ENCODE measurements around the gene ZBTB32.
"Not testable (repeated sequence)": the region's sequence is repeated elsewhere in the genome, so short reads cannot be mapped to it uniquely, and the experiment has no call there.

The ZBTB32 gene, protein sequence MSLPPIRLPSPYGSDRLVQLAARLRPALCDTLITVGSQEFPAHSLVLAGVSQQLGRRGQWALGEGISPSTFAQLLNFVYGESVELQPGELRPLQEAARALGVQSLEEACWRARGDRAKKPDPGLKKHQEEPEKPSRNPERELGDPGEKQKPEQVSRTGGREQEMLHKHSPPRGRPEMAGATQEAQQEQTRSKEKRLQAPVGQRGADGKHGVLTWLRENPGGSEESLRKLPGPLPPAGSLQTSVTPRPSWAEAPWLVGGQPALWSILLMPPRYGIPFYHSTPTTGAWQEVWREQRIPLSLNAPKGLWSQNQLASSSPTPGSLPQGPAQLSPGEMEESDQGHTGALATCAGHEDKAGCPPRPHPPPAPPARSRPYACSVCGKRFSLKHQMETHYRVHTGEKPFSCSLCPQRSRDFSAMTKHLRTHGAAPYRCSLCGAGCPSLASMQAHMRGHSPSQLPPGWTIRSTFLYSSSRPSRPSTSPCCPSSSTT

GRCh38 chr19:35704218-35704617 is at the start of gene ZBTB32:
Gene ZBTB32 (plus strand): TSS chr19:35704558. CDS start chr19:35714627, 10,069 bp downstream.
- DNase-seq (ENCODE audit: low read depth) = peak; percentile 72
- H3K4me3 ChIP-seq (ENCODE audit: low read depth, low read length) = no peak within 1 kb of the TSS
- no peak for TF ChIP-seq POLR2A (IDR thresholded peaks at IDR 0.05; ENCODE audit: extremely low read depth, insufficient read length)
- no peak for TF ChIP-seq CTCF (IDR thresholded peaks at IDR 0.05; ENCODE audit: low read depth, low read length)
- peak; percentile 31; the same call in 1 of the 2 replicates for TF ChIP-seq MYC (IDR thresholded peaks at IDR 0.05; ENCODE audit: low read depth, low read length)
- TF ChIP-seq, protein P1, sequence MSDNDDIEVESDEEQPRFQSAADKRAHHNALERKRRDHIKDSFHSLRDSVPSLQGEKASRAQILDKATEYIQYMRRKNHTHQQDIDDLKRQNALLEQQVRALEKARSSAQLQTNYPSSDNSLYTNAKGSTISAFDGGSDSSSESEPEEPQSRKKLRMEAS (IDR thresholded peaks at IDR 0.05; ENCODE audit: low read depth, low read length) = peak; percentile 63

GRCh38 chr19:35654828-35655227 is 49.5 kb upstream of the ZBTB32 start:
- H3K4me3 ChIP-seq (ENCODE audit: low read depth, low read length); DNase-seq (ENCODE audit: low read depth): not testable (repeated sequence)

DNA sequence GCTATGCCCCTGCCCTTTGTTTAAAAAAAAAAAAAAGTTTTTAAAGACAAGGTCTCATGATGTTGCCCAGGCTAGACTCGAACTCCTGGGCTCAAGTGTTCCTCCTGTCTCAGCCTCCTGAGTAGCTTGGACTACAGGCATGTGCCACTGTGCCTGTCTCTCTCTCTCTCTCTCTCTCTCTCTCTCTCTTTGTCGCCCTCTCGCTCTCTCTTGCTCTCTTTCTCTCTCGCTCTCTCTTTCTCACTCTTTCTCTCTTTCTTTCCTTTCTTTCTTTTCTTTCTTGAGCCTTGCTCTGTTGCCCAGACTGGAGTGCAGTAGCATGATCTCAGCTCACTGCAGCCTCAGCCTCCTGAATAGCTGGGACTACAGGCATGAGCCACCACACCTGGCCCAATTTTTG is 48.8 kb upstream of the ZBTB32 start:
- TF ChIP-seq MYC (IDR thresholded peaks at IDR 0.05; ENCODE audit: low read depth, low read length) (no peak), POLR2A (IDR thresholded peaks at IDR 0.05; ENCODE audit: extremely low read depth, insufficient read length) (no peak)
- TF ChIP-seq, protein P1 (IDR thresholded peaks at IDR 0.05; ENCODE audit: low read depth, low read length) = no peak
- H3K4me3 ChIP-seq (ENCODE audit: low read depth, low read length) = no peak overlapping the region
- DNase-seq (ENCODE audit: low read depth) = no peak

- TF ChIP-seq MYC (IDR thresholded peaks at IDR 0.05; ENCODE audit: low read depth, low read length) (no peak), CTCF (IDR thresholded peaks at IDR 0.05; ENCODE audit: low read depth, low read length) (no peak), POLR2A (IDR thresholded peaks at IDR 0.05; ENCODE audit: extremely low read depth, insufficient read length) (no peak)
- TF ChIP-seq, protein P1 (IDR thresholded peaks at IDR 0.05; ENCODE audit: low read depth, low read length) = no peak
- DNase-seq (ENCODE audit: low read depth) = no peak
- H3K4me3 ChIP-seq (ENCODE audit: low read depth, low read length) = no peak overlapping the region
Measured at GRCh38 chr19:35656700-35657099, 47.7 kb upstream of the ZBTB32 start.

GRCh38 chr19:35657904-35658700 is 46.3 kb upstream of the ZBTB32 start:
- DNase-seq (ENCODE audit: low read depth) = no peak
- no peak overlapping the region for H3K4me3 ChIP-seq (ENCODE audit: low read depth, low read length)
- TF ChIP-seq MYC (IDR thresholded peaks at IDR 0.05; ENCODE audit: low read depth, low read length) = no peak

- TF ChIP-seq MYC (IDR thresholded peaks at IDR 0.05; ENCODE audit: low read depth, low read length) = no peak
- TF ChIP-seq POLR2A (IDR thresholded peaks at IDR 0.05; ENCODE audit: extremely low read depth, insufficient read length) = no peak
- no peak for TF ChIP-seq CTCF (IDR thresholded peaks at IDR 0.05; ENCODE audit: low read depth, low read length)
- TF ChIP-seq, protein P1 (IDR thresholded peaks at IDR 0.05; ENCODE audit: low read depth, low read length) = no peak
- DNase-seq (ENCODE audit: low read depth) = no peak
- no peak overlapping the region for H3K4me3 ChIP-seq (ENCODE audit: low read depth, low read length)
Measured at GRCh38 chr19:35661995-35662340, 42.4 kb upstream of the ZBTB32 start.

- H3K4me3 ChIP-seq (ENCODE audit: low read depth, low read length) = no peak overlapping the region
- DNase-seq (ENCODE audit: low read depth) = no peak
- no peak for TF ChIP-seq MYC (IDR thresholded peaks at IDR 0.05; ENCODE audit: low read depth, low read length)
- TF ChIP-seq, protein P1 (IDR thresholded peaks at IDR 0.05; ENCODE audit: low read depth, low read length) = no peak
- no peak for TF ChIP-seq CTCF (IDR thresholded peaks at IDR 0.05; ENCODE audit: low read depth, low read length)
- TF ChIP-seq POLR2A (IDR thresholded peaks at IDR 0.05; ENCODE audit: extremely low read depth, insufficient read length) = no peak
Measured at GRCh38 chr19:35663981-35664380, 40.4 kb upstream of the ZBTB32 start.

Data from NB4 (cell line).